HG02571 (cell line): ENCODE measurements around the gene RTBDN.
"Not testable (repeated sequence)": the region's sequence is repeated elsewhere in the genome, so short reads cannot be mapped to it uniquely, and the experiment has no call there.

ENCODE experiments used
- ATAC-seq: cut with Tn5 transposase; IDR thresholded peaks from one replicate; pipeline ENCODE4 v1.9.1; 2021; ENCODE audit warnings: mild to moderate bottlenecking, moderate library complexity; ENCODE audit not compliant: unreplicated experiment

RTBDN gene

GRCh38 chr19:12858041-12858928, 23.9 kb upstream of the RTBDN start:
- ATAC-seq, result no peak

- no peak for ATAC-seq
Observed at GRCh38 chr19:12856653-12857052, 22.3 kb upstream of the RTBDN start.

DNA sequence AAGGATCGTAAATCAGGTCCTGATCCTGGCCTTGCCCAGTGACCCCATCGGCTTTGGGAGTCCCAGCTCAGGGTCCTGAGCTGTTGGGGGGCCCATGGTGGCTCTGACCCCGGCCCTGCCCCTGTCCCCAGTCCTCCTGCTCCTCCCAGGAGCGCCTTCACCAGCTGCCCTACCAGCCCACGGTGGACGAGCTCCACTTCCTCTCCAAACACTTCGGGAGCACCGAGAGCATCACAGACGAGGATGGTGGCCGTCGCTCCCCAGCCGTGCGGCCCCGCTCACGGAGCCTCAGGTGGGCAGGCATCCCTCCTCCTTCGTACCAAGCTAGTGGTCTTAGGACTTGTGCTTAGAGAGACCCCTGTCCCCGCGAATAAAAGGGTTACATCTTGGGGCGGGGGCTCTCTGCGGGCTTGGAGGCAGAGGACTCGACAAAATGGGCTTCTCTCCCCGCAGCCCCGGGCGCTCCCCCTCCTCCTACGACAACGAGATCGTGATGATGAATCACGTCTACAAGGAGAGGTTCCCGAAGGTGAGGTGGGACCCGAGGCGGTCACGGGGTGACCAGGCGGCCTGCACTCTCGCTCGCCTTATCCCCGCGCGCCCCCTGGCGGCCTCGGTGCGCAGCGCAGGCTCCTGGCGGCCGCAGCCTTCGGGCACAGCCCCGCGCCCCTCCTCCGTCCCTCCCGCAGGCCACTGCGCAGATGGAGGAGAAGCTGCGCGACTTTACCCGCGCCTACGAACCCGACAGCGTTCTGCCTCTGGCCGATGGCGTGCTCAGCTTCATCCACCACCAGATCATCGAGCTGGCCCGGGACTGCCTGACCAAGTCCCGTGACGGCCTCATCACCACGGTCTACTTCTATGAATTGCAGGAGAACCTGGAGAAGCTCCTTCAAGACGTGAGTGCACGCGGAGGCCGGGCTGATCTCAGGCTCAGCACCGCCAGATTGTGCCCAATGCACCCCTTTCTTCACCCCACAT, 13.1 kb upstream of the RTBDN start:
- ATAC-seq, result peak; percentile 66

GRCh38 chr19:12846613-12847012, 12.2 kb upstream of the RTBDN start:
- ATAC-seq, result not testable (repeated sequence)

DNA sequence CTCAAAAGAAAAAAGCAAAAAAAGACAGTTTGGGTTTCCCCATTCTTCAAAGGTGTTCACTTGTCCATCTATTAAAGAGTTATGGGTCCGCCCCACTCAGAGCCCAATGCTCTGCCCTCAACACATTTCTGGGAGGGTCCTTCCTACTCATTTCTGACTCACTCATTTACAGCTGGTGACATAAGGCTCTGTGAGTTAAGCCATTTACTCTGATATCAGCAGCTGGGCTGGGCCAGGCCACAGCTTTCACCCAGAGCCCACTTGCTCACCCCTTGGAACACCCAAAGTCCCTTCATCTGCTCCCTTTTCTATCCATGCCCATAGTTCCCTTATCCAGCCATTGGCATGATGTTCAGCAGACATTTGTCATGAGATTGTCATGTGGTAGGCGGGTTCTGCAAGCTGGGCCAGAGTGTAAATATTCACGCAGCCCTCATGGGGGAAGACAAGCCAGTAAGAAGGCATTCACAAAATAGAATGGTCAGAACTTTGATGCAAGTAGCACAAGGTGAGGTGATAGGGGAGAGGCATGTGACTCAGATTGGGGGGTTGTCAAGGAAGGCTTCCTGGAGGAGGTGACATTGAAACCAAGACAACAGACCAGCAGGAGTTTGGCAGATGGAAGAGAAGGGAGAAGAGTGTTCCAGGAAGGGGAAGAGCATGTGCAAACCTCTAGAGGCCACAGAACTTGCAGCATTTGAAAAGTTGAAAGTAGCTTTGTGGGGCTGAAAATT, 9.8 kb upstream of the RTBDN start:
- no peak for ATAC-seq

DNA sequence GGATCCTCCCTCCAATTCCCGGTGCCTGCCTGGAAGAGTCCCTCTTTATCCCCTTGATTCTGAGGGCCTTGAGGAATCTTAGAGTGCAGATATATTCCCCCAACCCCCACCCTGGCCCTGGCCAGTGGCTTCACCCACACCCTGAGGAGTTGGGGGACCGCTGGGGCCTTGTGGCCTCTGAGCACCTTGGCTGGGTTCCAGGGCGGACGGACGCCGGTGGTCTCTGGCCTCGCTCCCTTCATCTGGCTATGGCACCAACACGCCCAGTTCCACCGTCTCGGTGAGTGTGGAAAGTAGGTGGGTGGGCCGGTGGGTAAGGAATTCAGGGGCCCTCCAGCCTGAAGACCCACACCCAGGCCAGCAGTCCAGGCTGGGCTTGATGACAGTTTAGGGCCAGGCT, 8.9 kb upstream of the RTBDN start:
- ATAC-seq, result no peak

DNA sequence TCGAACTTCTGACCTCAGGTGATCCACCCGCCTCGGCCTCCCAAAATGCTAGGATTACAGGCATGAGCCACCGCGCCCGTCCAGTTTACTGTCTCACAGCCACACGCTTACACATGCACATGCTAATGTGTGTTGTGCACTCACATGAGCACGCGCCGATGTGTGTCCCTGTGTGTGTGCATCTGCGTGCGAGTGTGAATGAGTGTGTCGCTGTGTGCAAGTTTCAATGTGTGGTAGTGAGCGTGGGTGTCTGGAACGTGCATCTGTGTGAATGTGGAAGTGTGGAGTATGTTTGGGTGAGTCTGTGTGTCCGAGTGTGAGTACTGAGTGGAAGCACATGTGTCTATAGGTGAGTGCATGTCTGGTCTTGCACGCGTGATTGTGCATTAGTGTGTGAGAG, 8.1 kb upstream of the RTBDN start:
- ATAC-seq, result no peak

DNA sequence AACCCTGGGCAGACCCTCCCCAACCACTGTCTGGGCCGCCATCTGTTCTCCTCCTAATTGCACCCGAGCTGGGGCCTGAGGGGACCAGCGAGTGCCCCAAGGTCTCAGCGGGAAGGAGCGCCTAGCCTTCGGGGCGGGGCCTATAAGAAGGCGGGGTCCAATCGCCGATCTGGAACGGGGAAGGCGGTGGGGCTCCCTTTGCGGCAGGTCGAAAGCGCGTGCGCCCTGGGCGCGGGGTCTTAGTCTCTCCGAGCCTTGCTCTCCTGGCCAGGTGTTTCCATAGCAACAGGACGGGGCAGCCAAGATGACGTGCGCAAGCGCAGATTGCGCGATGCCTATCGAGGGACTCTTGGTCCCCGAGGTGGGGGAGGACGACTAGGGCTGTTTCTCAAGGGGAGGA, 6.7 kb upstream of the RTBDN start:
- no peak for ATAC-seq

DNA sequence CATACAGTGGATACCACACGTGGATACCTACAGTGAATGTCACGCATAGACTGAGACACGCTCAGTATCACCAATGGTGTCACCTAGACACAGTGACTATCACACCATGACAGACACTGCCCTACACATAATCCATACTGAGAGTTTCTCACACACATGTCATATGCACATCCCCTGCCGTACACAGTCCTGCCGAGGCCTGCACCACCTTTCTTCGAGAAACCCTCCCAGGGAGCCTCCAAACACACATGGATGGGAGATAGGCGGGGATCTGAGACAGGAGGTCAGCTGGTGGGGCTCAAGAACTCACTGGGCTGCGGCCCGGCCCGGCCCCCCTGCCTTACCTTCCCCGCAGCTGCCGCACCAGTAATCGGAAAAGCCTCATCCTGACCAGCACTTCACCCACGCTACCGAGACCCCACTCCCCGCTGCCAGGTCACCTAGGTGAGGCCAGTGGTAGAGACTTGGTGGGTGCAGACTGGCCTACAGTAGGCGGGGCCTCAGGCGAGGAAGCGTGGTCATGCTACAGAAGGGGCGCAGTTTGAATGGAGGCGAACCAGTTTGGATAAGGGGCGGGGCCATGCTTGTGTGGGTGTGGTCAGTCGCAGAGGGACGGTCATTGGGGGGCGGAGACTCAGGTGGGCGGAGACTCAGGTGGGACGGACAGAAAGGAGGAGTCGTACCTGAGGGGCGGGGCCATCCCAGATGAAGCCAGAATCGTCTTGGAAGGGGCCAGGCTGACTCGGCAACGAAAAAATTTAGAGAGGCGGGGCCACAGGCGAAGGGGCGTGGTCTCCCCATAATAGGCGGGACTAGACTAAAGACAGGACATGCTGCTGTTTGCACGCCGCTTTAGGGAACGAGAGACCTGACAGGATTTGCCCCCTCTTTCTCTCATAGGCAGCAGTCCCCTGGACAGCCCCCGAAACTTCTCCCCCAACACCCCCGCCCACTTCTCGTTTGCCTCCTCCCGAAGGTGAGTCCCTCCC, 6.0 kb upstream of the RTBDN start:
- ATAC-seq, result no peak

GRCh38 chr19:12838886-12839756, 4.7 kb upstream of the RTBDN start:
- ATAC-seq, result no peak

DNA sequence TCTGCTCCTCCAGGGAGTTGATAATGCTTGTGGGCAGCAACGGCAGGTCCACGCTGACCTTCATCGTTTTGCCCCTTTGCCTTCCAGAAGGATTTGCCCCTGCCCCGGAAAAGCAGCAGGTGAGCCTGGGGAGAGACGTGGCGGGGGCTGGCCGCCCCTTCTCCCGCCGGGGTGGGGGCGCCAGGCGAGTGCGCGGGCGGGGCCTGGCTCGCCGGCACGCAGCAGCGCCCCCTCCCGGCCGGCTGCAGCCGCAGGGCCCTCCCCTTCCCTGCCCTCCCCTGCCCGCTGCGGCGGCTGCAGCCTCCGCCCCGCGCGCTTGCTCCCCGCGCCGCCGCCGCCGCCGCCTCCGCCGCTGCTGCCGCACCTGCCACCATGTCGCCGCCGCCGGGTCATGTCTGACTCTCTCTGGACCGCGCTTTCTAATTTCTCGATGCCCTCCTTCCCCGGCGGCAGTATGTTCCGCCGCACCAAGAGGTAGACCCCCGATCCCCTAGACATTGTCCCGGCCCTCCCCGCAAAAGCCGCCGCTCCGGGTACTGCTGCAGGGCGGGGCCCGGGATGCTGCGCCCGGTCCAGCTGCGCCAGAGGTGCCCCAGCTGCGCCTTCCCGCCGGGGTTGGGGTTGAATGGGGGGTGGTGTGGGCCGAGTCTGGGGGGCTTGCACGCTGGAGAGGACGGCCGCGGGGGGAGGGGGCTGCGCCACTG, 4.0 kb upstream of the RTBDN start, which contains the start of gene MAST1:
Gene MAST1, plus strand, starts transcription at position 334 of the 704 bp plus-strand sequence. Its CDS starts 58 bp downstream, at position 392.
- ATAC-seq, result no peak

DNA sequence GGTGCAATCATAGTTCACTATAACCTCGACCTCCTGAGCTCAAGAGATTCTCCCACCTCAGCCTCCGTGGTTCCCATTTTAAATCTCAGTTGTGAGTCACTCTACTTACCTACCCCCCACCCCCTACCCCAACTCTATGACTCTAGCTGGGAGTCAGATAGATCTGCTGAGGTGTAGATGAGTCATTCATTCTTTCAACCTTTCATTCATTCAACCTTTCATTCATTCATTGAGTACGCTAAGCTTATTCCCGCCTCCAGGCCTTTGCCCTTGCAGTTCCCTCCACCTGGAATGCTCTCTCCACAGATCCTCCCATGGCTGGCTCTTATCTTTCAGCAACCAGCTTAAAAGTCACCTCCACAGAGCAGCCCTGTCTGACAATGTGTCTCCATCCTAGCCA, 2.8 kb upstream of the RTBDN start:
- ATAC-seq, result no peak

GRCh38 chr19:12836529-12836863, 2.1 kb upstream of the RTBDN start:
- ATAC-seq, result no peak

- ATAC-seq, result no peak
Observed at GRCh38 chr19:12834976-12835757, 788 bp upstream of the RTBDN start.

DNA sequence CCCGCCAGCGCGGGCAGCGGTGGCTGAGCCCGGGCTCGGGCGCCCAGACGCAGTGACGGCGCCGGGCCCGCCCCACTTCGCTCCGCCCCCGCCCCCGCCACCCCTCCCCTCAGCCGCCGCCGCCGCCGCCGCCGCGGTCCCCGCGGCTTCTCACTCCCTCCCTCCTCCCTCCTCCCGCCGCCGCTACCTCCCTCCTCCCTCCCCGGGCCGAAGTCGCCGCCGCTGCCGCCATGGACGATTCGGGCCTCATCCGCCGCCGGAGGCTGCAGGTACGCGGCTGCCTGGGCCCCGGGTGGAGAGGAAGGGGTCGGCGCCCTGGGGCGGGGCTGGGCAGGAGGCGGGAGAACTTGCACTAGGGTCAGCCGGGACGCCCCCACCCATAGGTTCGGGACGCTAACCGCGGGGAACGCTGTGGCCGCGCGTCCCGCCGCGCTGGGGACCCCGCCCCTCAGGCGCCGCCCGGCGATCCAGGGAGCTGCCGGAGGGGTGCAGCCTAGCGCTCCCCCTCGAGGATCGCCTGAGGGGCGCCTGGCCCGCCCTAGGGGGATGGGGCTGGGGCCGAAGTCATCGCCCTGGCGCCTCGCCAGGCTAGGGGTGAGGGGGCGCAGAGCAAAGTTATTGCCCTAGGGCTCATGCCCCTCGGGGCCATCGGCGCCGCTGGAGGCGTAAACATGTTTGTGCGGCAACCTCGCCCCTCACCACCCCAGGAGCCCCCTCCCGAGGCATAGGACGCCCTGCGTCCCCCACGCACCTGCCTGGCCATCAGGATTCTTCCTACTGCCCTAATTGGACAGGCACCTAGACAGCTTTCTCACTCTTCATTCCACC, 427 bp downstream of the RTBDN start:
- no peak for ATAC-seq

DNA sequence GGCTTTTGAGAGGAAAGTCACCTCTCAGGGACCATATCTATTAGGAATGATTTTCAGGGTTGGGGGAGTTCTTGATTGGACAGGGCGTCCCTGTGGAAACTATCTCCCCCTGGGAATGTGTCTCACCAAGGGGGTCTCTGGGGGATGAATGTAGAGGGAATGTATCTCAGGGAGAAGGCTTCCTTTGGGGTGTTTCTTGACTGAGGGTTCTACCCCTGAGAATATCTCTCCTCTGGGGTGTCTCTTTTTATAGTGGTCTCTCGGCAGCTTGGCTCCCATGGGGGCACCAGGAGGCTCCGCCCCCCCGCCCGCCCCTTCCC, 1.0 kb downstream of the RTBDN start:
- no peak for ATAC-seq

DNA sequence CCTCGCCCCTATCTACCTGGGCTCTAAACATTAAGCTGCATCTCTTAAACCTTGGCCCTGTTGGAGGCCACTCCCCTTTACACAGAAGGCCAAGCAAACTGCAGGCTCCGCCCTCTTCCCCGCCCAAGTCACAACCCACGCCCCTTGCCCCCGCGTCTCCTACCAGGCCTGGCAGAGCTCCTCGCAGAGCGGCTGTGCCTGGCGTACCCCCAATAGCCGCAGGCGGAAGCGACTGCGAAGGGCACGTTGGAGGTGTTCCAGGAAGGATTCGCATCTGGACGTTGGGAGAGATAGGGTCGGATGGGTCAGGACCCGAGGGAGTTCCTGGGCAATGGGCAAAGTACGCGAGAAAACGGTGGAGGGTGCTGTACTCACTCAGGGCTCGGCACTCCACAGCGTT, 5.9 kb downstream of the RTBDN start:
- no peak for ATAC-seq
